Heart left ventricle (tissue), 13 donors: ENCODE data around the gene IDUA.

ENCODE experiments used
- POLR2A ChIP-seq, 2 donors: fragments of 450-650 bp; IDR thresholded peaks; one replicate each; pipeline ENCODE4 v1.6.1; 2017; ENCODE audit warnings: antibody characterized with exemption in 2 of 2, mild to moderate bottlenecking in 2 of 2, moderate library complexity in 2 of 2
- TF ChIP-seq, protein P1 (sequence below), 12 donors: fragments of 200-600 bp; sonication (generic) in 4 of 12; IDR thresholded peaks; one replicate each; pipeline versions ENCODE4 v1.5.0 to v1.8.0; 2018 to 2022; ENCODE audit warnings: antibody characterized with exemption in 12 of 12, mild to moderate bottlenecking in 5 of 12
- donor health status: ischemic (EF 13 %, LVEDD 7.1; RV severe dilation, severe dysfunction).
- donor health status: DM: no; HTN: yes; CAD: no.
- donor health status: DM: no; HTN: no; CAD: no.
- donor health status: ischemic (EF 25% LVEDD 6.9; RV normal size, moderate dysfunction).
- donor health status: ischemic (EF 25% LVEDD 5.7; RV mildly dilated, moderate dysfunction).
- donor health status: ischemic (EF 35%, LVEDD 5.7; RV mildly dilated, moderate dysfunction).
- donor health status: nonischemic (EF 11% LVEDD 7.7; RV severe dilation, severe dysfunction).
- donor health status: DM: yes; HTN: yes; CAD: no.
- donor health status: PGD.
- donor health status: ischemic (EF 29% LVEDD 5.4; RV normal size, mild dysfunction).
- donor health status: nonischemic (EF 23%, LVEDD 6.1; RV moderate dilation, normal function).

DNA sequence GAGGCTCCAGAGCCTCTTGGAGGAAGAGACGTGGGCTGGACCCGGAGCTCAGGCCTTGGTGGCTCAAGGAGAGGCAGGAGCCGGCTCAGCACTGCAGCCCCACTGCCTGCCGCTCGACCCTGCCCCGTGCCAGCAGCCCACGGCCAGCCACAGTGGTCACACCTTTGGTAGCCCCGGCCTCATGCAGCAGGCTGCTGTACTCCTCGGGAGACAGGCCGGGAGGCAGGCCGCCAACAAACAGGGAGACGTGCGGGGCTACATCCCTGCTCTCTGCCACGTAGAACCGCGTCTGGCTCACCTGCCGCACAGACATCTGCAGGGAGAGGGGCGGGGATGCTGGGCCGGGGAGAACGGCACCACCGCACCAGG, 21.1 kb upstream of the IDUA start:
- TF ChIP-seq, protein P1, sequence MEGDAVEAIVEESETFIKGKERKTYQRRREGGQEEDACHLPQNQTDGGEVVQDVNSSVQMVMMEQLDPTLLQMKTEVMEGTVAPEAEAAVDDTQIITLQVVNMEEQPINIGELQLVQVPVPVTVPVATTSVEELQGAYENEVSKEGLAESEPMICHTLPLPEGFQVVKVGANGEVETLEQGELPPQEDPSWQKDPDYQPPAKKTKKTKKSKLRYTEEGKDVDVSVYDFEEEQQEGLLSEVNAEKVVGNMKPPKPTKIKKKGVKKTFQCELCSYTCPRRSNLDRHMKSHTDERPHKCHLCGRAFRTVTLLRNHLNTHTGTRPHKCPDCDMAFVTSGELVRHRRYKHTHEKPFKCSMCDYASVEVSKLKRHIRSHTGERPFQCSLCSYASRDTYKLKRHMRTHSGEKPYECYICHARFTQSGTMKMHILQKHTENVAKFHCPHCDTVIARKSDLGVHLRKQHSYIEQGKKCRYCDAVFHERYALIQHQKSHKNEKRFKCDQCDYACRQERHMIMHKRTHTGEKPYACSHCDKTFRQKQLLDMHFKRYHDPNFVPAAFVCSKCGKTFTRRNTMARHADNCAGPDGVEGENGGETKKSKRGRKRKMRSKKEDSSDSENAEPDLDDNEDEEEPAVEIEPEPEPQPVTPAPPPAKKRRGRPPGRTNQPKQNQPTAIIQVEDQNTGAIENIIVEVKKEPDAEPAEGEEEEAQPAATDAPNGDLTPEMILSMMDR (IDR thresholded peaks at IDR 0.05): no peak
- TF ChIP-seq POLR2A (IDR thresholded peaks at IDR 0.05): no peak
